Stomach (tissue), 4 donors: ENCODE measurements around the gene ETV5.

ENCODE experiments used
- CTCF ChIP-seq, 7 experiments: fragments of 450-650 bp in 4 of 7; fragments of 200-600 bp in 3 of 7; sonication (generic) in 3 of 7; IDR thresholded peaks; one replicate each; pipeline ENCODE4 v1.5.1; 2016 to 2019; ENCODE audit warnings: antibody characterized with exemption in 7 of 7, control low read depth in 2 of 7, mild to moderate bottlenecking in 1 of 7
- EP300 ChIP-seq: sonication (generic); formaldehyde crosslinking; IDR thresholded peaks from one replicate; pipeline ENCODE4 v1.6.1; 2017; ENCODE audit warnings: antibody characterized with exemption

GRCh38 chr3:186137051-186137685, 28.3 kb upstream of the ETV5 start:
- TF ChIP-seq CTCF (IDR thresholded peaks at IDR 0.05): no peak
- no peak for TF ChIP-seq EP300
